Right hindlimb (tissue), 1 donor: Measurements from ENCODE around the gene NFE2L2.
"Not testable (repeated sequence)": the region's sequence is repeated elsewhere in the genome, so short reads cannot be mapped to it uniquely, and the experiment has no call there.

Source experiments
- DNase-seq: peaks from one replicate; pipeline ENCODE4 v3.0.0-alpha.2; 2018

The NFE2L2 gene

DNA sequence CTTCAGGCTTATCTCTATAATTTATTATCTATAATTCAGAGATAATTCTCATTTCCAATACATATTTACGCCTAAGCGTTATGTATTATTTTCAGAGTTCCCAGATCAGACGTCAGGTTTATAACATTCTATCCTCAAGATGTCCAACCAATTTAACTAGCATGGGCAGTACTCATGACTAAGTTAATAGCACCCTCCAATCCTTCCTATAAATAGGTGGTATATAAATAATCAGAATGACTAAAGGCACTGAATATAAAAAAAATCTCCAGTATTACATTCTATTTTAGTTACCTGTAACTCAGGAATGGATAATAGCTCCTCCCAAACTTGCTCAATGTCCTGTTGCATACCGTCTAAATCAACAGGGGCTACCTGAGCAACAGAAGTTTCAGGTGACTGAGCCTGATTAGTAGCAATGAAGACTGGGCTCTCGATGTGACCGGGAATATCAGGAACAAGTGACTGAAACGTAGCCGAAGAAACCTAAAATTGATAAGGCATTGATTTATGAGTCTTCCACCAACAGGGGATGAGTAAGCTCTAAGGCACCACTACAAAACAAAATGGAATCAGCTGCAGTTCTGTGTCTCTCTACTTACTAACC, 32.3 kb downstream of the NFE2L2 start:
- no peak for DNase-seq

DNA sequence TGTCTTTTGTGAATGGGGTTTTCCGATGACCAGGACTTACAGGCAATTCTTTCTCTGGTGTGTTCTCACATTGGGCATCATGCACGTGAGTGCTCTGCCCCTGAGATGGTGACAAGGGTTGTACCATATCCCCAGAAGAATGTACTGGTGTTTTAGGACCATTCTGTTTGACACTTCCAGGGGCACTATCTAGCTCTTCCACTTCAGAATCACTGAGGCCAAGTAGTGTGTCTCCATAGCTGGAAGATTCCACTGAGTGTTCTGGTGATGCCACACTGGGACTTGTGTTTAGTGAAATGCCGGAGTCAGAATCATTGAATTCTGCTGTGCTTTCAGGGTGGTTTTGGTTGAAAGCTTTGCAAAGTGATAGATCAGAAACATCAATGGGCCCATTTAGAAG, 33.3 kb downstream of the NFE2L2 start:
- no peak for DNase-seq

DNA sequence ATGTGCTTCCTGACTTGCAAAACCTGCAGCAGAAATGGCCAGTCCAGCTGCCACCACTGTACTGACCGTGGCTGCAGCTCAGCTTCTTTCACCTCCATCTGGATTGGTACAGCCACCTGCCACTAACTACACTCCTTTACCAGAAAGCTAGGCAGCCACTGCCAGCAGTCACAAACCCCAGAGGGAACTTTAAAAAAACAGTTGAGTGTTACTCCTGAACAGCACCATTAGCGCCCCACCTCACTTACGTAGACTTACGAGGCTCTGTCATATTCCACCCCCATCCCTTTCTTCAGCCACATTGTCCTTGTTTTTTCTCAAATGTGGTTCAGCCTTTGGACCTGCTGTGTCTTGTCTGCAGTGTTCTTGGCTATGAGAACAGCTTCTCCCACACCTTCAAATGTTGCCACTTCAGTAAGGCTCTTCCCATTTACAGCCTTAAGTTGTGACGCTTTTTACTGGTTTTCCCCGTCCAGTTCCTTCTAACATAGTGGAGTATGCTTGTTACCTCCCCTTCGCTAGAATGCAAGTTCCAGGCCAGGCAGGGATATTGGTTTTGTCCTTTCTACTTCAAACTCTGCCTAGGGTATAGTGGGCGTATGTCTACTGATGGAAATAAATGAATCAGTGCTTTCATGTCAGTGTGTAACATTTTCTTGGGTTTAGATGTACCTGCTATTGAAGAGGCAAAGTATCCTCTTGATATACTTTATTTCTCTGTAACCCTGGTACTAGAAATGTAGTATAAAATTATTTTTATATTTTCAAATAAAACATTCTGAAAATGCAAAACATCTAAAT, 34.9 kb downstream of the NFE2L2 start:
- DNase-seq: no peak

DNA sequence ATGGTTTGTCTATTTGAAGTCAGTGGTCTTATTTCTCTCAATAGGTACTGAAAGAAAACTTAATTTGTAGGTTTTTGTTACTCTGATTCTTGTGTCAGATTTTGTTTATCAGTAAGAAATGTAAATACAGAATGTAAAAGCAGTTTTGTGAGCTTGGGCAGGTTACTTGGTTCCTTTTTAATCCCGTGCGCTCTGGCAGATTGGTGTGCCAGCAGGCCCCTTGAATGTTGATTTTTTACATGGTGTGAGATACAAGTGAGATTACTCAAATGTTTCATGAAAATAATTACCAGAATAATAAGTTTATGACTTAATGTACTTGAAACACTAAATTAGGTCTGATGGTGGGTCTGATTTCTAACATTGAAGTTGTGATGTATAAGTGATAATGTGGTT, 38.6 kb downstream of the NFE2L2 start:
- DNase-seq: no peak

DNA sequence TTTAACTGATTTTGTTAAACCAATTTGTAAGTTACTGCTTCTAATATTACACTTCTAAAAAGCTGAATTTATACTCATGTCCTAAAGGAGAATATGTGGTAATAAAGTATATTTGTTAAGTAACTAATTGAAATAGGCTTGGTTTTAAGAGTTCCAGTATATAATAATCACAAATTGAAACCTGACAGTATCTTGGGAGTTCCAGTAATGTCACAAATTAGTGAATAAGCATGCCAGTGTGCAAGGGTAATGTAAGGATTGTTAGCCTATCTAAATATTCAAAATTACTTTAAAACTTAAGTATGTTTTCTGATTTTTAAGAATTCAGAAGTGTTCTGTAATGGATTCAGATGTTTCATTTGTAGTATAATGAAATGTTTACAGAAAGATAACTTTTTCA, 41.1 kb downstream of the NFE2L2 start:
- DNase-seq: not testable (repeated sequence)

DNA sequence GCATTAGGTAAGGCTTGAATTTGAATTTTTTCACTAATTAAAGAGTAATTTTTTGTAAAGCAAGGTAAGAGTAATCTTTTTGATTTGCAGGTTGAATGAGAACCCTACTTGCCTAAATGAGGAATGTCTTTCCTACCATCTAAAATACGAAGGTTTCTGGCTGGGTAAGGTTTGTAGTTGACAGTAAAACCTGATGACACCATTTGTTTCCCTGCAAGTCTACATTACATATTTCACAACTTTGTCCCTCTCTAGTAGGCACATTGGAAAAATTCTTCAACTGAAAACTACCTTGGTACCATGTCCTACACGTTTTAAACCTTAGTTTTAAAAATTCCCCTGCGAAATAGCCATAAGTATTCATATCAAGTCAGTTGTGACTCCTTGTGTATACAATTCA, 42.6 kb downstream of the NFE2L2 start:
- no peak for DNase-seq

DNA sequence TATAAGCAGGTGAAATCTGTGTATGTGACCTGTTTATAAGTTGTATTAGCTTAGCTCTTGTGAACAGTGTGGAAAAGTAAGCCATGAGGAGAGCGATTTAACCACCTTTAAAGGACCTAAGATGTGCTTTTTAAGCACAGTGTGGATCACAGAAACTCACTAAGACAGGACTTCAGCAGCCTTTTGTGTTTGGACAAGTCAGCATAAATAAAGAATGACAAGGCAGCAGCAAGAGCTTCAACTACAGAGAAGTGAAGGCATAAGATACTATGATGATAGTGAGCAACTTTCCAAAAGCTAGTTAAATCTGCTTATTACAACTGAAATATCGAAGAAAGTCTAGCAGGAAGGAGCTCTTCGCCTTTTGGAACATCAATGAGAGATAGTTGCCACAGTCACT, 43.0 kb downstream of the NFE2L2 start:
- no peak for DNase-seq

DNA sequence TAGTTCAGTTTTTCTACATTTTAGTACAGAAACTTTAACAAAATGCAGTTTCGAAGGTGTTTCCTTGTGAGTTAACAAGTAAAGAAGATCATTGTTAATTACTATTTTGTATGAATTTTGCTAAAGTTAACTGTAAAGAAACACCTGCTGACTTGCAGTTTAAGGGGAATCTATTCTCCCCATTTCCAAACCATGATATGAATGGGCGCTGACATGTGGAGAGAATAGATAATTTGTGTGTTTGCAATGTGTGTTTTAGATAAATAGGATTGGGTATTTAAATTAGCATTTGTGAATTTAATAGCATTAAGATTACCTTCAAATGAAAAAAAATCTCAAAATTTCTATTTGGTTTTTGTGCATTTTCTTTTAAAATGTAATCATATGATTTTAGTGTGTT, 44.7 kb downstream of the NFE2L2 start:
- not testable (repeated sequence) for DNase-seq

DNA sequence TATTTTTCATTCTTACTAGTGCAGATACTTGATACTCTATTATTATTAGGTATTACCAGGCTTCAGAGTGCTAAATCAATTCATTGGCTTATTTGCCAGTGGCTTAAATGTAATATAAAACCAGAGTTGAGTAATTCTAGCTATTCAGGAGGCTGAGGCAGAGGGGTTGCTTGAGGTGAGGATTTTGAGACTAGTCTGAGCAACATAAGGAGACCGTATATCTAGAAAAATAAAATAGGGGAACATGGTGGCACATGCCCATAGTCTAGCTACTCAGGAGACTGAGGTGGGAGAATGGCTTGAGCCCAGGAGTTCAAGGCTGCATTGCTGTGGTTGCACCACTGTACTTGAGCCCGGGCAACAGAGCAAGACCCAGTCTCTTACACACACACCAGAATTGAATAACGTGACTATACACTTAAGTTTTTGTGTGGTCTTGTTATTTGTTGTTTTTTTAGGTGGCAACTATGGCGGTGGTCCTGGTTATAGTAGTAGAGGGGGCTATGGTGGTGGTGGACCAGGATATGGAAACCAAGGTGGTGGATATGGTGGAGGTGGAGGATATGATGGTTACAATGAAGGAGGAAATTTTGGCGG, 47.2 kb downstream of the NFE2L2 start:
- DNase-seq: no peak

DNA sequence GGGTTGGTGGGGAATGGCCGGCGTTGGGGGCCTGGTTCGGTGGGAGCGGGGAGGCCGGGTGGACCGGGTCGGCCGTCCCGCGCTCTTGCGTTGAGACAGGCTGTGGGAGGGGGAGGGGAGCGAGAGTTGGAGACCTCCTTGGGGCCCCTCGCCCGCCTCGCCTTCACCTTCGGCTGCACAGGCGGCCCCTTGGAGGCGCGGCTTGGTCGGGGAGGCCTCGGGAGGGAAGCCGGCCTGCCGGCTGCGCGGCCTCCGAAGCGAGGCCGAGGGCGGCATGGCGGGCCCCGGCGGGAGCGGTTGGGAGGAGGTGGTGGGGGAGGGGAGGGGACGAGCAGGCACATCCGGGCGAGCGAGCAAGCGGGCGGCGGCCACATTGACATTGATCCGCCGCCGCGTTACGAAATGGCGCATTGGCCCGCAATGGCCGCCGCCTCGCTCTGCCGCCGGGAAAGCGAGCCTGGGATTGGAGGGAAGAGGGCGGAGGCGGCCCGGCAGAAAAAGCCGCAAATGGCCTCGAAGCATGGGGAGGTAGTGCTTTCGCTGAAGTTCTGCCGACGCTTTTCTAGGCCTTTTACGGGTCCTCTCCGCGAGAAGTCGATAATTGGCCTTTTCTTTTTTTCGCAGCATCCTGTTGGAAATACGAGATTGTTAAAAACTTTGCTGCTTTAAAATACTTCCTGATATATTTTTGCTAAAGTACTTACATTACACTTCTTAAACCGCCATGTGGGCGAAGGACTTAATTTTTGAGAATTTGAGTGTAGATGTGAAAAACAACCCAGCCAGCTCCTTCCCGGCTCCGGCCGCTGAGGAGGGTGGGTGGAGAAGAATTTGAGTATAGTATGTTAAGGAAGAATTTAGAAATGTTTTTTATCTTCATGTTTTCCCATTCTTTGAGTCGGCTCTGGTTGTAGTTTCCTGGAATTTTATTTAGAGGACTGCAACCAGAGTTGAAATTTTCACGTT, 51.4 kb downstream of the NFE2L2 start:
- DNase-seq: peak; percentile 93

DNA sequence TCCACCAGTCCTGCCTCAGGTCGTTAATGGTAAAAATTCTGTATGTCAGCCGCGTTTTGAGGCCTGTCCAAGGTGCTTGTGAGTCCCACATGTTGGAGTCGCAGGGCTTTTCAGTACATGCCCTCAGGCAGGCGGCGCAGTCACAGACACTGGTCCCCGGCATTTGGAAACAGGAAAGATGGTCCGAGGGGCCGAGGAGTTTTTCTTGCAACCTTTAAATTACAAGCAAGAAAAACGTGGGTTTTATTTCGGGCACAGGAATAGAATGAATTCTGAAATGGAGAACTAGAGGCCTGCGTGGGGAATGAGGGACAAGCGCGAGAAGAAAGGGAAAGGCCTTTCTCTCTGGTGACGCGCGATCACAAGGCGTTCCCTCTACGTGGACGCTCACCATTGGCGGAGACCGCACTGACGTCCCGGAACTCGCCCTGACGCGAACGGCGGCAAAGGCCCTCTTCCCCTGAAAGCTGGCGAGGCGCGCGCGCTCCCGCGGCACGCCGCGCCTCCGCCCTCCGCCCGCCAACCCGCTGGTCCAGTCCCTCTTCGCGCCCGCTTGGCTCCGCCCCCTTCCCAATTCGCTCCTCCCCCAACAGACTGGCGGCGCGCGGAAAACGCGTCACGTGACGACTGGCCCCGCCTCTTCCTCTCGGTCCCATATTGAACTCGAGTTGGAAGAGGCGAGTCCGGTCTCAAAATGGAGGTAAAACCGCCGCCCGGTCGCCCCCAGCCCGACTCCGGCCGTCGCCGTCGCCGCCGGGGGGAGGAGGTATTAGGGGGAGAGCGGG, 52.2 kb downstream of the NFE2L2 start, which contains the start of gene HNRNPA3:
Gene HNRNPA3, plus strand, starts transcription at position 689 of the 785 bp plus-strand sequence. Its CDS starts 6 bp downstream, at position 695.
- DNase-seq: peak; percentile 100

DNA sequence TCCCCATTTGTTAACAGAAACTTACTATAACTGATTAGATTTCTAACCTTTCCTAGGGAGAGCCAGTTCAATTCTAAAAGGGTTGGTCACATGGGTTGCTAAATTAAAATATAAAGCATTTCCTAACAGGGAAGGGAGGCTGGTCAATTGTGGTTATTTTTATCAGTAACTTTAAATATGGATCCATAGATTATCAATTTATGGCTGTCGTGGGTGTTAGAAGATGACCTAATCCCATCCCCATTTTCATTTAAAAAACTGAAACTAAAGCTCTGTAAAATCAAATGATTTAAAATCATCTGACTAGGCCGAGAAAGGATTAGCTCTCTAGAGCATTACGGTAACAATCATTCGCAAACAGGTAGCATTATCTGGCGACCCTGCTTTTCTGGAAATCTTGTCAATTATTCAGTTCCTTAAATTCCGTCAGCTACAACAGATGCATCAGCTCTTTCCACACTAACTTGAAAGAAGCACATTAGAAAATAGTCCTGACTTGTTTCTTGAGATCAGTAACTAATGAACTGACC, 52.9 kb downstream of the NFE2L2 start:
- no peak for DNase-seq

DNA sequence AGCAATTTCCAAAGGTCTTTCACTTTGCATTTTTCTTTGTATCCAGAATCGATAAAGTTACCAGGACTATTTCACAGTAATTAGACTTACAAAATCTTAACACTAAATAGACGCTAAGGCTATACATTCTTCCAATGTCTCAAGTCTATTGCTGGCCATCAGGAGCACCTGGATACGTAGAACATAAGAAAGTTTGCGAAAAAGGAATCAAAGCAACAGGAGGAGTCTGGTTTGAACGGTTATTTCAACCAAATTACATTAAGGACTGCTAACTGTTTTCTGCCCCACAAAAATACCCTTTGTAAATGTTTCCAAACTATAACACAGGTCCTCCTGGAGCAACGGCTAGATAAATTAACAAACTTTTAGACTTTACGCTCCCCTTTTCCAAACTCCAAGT, 53.4 kb downstream of the NFE2L2 start:
- no peak for DNase-seq

DNA sequence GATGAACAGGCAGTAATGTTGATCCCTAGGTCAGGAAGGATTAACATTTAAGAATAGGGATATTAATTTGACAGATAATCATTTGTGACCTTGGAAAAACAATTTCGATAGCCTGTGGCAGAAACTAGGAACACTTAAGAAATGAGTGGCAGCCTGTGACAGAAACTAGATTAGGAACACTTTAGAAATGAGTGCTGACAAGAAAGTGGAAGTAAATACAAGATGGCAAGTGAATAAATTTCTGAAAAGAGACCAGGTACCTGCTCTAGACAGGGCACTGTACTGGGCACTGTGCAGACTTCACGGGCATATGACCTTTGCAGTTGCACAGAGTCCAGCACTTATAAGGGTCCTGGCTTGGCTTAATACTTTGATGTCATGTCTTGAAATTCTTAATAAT, 57.4 kb downstream of the NFE2L2 start:
- DNase-seq: no peak

DNA sequence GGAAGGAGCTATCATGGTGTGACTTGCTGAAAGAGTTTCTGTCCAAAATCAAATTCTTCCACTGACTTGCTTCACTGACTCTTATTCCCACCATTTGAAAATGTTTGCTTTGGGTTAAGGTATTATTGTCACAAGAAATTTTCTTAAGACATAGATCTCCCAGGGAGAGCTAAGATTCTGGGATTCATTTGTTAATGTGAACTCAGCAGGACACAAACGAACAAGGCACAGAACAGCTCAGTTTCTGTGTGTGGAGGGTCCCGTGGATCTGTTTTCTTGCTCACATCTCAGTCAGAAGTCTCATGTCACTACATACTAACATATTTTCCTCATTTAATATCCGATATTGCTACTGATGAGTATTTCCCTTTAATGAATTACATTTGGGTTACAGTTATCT, 60.1 kb downstream of the NFE2L2 start:
- no peak for DNase-seq

DNA sequence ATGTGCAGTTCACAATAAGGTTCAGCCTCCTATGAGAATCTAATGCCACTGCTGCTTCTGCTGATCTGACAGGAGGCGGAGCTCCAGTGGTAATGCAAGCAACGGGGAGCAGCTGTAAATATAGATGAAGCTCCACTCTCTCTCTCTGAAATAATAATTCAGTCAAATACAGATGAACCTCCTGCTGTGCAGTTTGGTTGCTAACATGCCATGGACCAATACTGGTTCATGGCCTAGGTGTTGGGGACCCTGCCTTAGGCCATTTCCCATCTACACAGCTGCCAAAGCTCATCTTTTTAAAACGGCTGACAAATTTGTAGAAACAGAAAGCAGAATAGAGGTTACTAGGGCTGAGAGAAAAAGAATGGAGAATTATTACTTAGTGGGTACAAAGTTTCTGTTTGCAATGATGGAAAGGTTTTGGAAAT, 62.6 kb downstream of the NFE2L2 start:
- no peak for DNase-seq

DNA sequence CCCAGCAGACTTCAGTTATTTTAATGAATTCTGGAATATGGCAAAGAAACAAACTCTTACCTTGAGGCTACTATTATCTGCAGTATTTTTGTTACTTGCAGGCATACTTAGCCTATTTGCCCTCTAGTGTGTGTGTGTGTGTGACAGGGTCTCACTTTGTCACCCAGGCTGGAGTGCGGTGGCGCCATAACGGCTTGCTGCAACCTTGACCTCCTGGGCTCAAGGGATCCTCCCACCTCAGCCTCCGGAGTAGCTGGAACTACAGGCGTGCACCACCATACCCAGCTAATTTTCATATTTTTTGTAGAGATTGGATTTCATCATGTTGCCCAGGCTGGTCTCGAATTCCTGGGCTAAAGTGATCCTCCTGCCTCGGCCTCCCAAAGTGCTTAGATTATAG, 64.1 kb downstream of the NFE2L2 start:
- not testable (repeated sequence) for DNase-seq

DNA sequence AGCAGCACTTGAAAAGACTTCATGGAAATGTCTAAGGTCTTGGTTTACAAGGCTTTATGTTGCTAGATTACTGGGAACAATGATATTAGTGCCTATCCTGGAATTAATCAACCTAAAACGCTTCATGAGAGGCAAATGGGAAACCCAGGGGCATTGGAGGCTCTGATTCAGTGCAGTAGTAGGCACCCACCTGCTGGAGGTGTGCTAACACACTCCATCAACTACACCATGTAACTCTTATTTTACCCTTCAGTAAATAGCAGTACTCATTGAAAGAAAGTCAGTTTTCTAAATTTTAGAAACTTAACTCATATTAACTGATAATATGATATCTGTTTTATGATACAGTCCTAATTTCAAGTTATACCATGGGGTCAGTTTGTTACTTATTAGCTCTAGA, 69.3 kb downstream of the NFE2L2 start:
- DNase-seq: no peak

DNA sequence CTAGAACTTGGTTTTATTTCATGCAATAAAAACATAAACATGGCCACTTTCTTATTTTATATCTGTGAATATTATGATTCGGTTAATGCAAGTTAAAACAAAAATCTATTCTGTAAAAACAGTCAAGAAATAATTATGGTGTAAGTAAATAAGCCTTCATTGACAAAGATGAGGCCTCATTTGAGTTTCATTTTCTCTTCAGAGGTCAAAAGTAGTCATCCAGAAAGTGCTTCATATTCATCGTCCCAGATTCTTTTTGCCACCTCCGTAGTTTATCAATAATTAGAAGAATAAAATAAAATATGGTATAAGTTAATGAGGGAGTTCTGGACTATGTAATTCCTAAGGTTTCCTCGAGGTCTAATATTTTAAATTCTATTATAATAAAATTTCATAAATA, 71.3 kb downstream of the NFE2L2 start:
- no peak for DNase-seq

DNA sequence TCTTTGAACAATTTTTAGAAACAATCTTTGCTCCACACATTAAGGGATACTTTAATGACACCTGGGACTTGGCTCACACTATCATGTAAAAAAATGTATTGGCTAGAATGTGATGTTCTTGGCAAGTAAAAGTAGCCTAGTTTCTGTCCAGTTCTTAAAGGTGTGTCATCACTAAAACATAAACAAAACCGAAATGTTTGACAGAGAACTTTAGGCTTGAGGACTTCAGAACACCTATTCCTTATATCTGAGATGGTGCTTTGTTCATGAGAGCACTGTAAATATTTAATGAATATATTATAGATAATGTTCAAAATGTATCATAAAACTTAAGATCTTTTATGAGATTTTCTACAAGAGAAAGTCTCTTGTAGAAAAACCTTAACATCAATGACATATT, 71.7 kb downstream of the NFE2L2 start:
- DNase-seq: no peak

DNA sequence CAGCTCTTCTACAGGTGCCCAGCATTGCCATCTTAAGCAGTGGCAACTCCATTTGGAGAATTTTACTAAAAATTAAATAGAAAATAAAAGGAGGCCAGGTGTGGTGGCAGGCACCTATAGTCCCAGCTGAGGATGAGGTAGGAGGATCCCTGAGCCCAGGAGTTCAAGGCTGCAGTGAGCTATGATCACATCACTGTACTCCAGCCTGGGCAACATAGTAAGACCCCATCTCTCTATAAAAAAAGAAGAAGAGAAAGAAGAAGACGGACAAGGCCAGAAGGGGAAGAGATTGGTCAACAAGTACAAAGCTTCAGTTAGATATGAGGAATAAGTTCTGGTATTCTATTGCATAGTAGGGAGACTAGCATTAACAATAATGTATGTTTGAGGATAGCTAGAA, 73.6 kb downstream of the NFE2L2 start:
- DNase-seq: no peak
